ENCODE results near the gene SVEP1.
"Not testable (repeated sequence)": the region's sequence is repeated elsewhere in the genome, so short reads cannot be mapped to it uniquely, and the experiment has no call there.

The SVEP1 gene

DNA sequence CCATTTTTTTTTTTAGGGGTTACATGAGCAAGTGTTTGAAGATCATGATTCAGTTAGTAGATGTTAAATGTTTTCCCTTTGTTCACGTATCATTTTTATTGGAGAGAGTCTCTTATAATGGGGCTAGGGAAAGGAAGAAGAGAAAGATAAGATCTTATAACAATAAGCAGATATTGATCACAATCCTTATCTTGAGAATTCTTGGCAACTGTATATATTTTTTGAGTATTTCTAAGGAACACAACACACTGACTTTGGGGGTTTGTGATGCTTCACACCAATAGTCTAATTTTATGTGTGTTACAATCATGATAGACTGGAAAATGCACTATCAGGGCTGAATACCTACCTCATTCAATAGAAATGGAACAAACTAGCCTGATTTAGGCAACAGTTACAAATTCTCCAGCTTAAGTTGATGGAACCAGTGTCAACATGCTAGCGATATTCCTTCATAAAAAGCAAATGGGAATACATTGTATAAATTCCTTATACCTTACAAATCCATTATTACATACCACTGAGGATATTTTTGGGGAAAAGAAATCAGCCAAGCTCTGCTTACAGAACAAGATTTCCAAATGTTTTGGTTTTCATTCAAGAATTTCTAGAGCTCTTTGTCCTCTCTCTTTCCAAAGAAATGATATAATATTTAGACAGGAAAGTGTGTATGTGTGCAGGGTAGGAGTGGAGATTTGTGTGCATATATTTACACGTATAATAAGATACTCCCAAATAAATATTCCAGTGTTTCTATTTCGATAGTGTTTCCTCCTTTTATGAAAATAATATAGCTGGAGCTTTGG, 41.5 kb downstream of the SVEP1 start:
- no peaks in the 10 kb centered on the region for H3K27me3 ChIP-seq (ENCODE audit: control insufficient read depth in 3 of 3, insufficient read depth in 3 of 3, low read depth in 1 of 3, low read length in 3 of 3)
- no peak overlapping the region for H3K23ac ChIP-seq (ENCODE audit: low read depth, low read length, poor library complexity)
- no peak overlapping the region for H3K9ac ChIP-seq (ENCODE audit: low read depth, low read length, poor library complexity)
- H3K4ac ChIP-seq (ENCODE audit: low read length), result no peak overlapping the region
- no peak overlapping the region for H3K27ac ChIP-seq (replicated peaks; ENCODE audit: low read length)
- DNase-seq (ENCODE audit: low spot score), result no peak
- no peak overlapping the region for H3K18ac ChIP-seq (ENCODE audit: low read length)
- no peak overlapping the region for H2AK5ac ChIP-seq (ENCODE audit: low read depth, low read length)
- no CpG with 5 or more reads among the region's 4 CpGs for WGBS, 2 donors (ENCODE audit: extremely low coverage in 2 of 2, insufficient read length in 2 of 2, insufficient replicate concordance in 1 of 2)
- H3K4me2 ChIP-seq (ENCODE audit: insufficient read depth, low read length, poor library complexity, severe bottlenecking), result no peak overlapping the region
- no peak overlapping the region for H2AFZ ChIP-seq (ENCODE audit: low read length)
- no peak overlapping the region for H2BK12ac ChIP-seq (ENCODE audit: low read length)
- H4K91ac ChIP-seq (ENCODE audit: low read depth, low read length, poor library complexity), result no peak overlapping the region
- H2BK120ac ChIP-seq (ENCODE audit: low read depth, low read length), result no peak overlapping the region
- no peaks in the 10 kb centered on the region for H3K79me1 ChIP-seq (ENCODE audit: low read depth, low read length)
- H4K8ac ChIP-seq (ENCODE audit: low read depth, low read length), result no peak overlapping the region
- H3K4me1 ChIP-seq (ENCODE audit: control insufficient read depth in 2 of 2, insufficient read depth in 1 of 2, low read depth in 1 of 2, low read length in 2 of 2), result no peaks in the 10 kb centered on the region
- no peaks in the 10 kb centered on the region for H3K36me3 ChIP-seq (replicated peaks in 1 of 2; ENCODE audit: control insufficient read depth in 2 of 2, insufficient read depth in 2 of 2, low read length in 2 of 2)
- H2BK5ac ChIP-seq (ENCODE audit: low read length), result no peak overlapping the region
- no peak overlapping the region for H2BK15ac ChIP-seq (ENCODE audit: low read length)
- H3K4me3 ChIP-seq (ENCODE audit: low read length in 2 of 2), result no peak overlapping the region
- H3K14ac ChIP-seq (ENCODE audit: low read length), result no peak overlapping the region
- peaks cover 0 to 3% of the 10 kb centered on the region in 2 donors for H3K9me3 ChIP-seq (replicated peaks in 1 of 2; ENCODE audit: control insufficient read depth in 2 of 2, insufficient read depth in 1 of 2, low read depth in 1 of 2, low read length in 2 of 2)

DNA sequence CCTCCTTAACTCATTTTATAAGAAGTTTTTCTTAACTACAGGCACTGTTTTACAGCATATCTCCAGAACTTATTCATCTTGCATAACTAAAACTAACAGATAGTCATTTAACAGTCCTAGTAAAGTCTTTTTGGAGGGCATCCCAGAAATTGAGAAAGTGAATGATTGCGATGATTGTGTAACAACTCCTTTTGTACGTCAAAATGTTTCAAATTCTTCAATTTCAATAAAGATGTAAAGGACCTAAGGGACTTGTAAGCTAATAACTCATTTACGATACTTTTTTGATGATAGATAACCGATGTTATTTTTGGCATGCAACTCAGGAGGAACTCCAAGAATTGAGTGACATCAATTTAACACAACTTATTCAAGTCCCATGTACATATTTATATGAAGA, 42.7 kb downstream of the SVEP1 start:
- H2AK5ac ChIP-seq (ENCODE audit: low read depth, low read length), result no peak overlapping the region
- H3K4me2 ChIP-seq (ENCODE audit: insufficient read depth, low read length, poor library complexity, severe bottlenecking), result no peak overlapping the region
- no peak overlapping the region for H2BK15ac ChIP-seq (ENCODE audit: low read length)
- no CpG with 5 or more reads among the region's 4 CpGs for WGBS, 2 donors (ENCODE audit: extremely low coverage in 2 of 2, insufficient read length in 2 of 2, insufficient replicate concordance in 1 of 2)
- no peak overlapping the region for H3K23ac ChIP-seq (ENCODE audit: low read depth, low read length, poor library complexity)
- H3K4me1 ChIP-seq (ENCODE audit: control insufficient read depth in 2 of 2, insufficient read depth in 1 of 2, low read depth in 1 of 2, low read length in 2 of 2), result no peaks in the 10 kb centered on the region
- H2BK12ac ChIP-seq (ENCODE audit: low read length), result no peak overlapping the region
- no peak for DNase-seq (ENCODE audit: low spot score)
- no peak overlapping the region for H2BK5ac ChIP-seq (ENCODE audit: low read length)
- H3K27ac ChIP-seq (replicated peaks; ENCODE audit: low read length), result no peak overlapping the region
- H2AFZ ChIP-seq (ENCODE audit: low read length), result no peak overlapping the region
- H3K27me3 ChIP-seq (ENCODE audit: control insufficient read depth in 3 of 3, insufficient read depth in 3 of 3, low read depth in 1 of 3, low read length in 3 of 3), result no peaks in the 10 kb centered on the region
- no peak overlapping the region for H4K8ac ChIP-seq (ENCODE audit: low read depth, low read length)
- H3K14ac ChIP-seq (ENCODE audit: low read length), result no peak overlapping the region
- no peak overlapping the region for H4K91ac ChIP-seq (ENCODE audit: low read depth, low read length, poor library complexity)
- H3K9me3 ChIP-seq (replicated peaks in 1 of 2; ENCODE audit: control insufficient read depth in 2 of 2, insufficient read depth in 1 of 2, low read depth in 1 of 2, low read length in 2 of 2), result peaks cover 0 to 3% of the 10 kb centered on the region in 2 donors
- no peak overlapping the region for H3K18ac ChIP-seq (ENCODE audit: low read length)
- H2BK120ac ChIP-seq (ENCODE audit: low read depth, low read length), result no peak overlapping the region
- no peaks in the 10 kb centered on the region for H3K79me1 ChIP-seq (ENCODE audit: low read depth, low read length)
- no peaks in the 10 kb centered on the region for H3K36me3 ChIP-seq (replicated peaks in 1 of 2; ENCODE audit: control insufficient read depth in 2 of 2, insufficient read depth in 2 of 2, low read length in 2 of 2)
- H3K9ac ChIP-seq (ENCODE audit: low read depth, low read length, poor library complexity), result no peak overlapping the region
- H3K4me3 ChIP-seq (ENCODE audit: low read length in 2 of 2), result no peak overlapping the region
- no peak overlapping the region for H3K4ac ChIP-seq (ENCODE audit: low read length)

- H3K14ac ChIP-seq (ENCODE audit: low read length); H2BK12ac ChIP-seq (ENCODE audit: low read length); H3K79me1 ChIP-seq (ENCODE audit: low read depth, low read length); H3K4me3 ChIP-seq (ENCODE audit: low read length in 2 of 2); DNase-seq (ENCODE audit: low spot score); H4K91ac ChIP-seq (ENCODE audit: low read depth, low read length, poor library complexity); H3K9ac ChIP-seq (ENCODE audit: low read depth, low read length, poor library complexity); H3K4me1 ChIP-seq (ENCODE audit: control insufficient read depth in 2 of 2, insufficient read depth in 1 of 2, low read depth in 1 of 2, low read length in 2 of 2); H2AFZ ChIP-seq (ENCODE audit: low read length); H3K4me2 ChIP-seq (ENCODE audit: insufficient read depth, low read length, poor library complexity, severe bottlenecking); H3K4ac ChIP-seq (ENCODE audit: low read length); H2BK15ac ChIP-seq (ENCODE audit: low read length); H3K9me3 ChIP-seq (replicated peaks in 1 of 2; ENCODE audit: control insufficient read depth in 2 of 2, insufficient read depth in 1 of 2, low read depth in 1 of 2, low read length in 2 of 2); H2BK120ac ChIP-seq (ENCODE audit: low read depth, low read length); H4K8ac ChIP-seq (ENCODE audit: low read depth, low read length); H3K27me3 ChIP-seq (ENCODE audit: control insufficient read depth in 3 of 3, insufficient read depth in 3 of 3, low read depth in 1 of 3, low read length in 3 of 3); H3K36me3 ChIP-seq (replicated peaks in 1 of 2; ENCODE audit: control insufficient read depth in 2 of 2, insufficient read depth in 2 of 2, low read length in 2 of 2); H3K27ac ChIP-seq (replicated peaks; ENCODE audit: low read length); H3K23ac ChIP-seq (ENCODE audit: low read depth, low read length, poor library complexity); H2AK5ac ChIP-seq (ENCODE audit: low read depth, low read length); H3K18ac ChIP-seq (ENCODE audit: low read length); H2BK5ac ChIP-seq (ENCODE audit: low read length): not testable (repeated sequence)
- WGBS, 2 donors (ENCODE audit: extremely low coverage in 2 of 2, insufficient read length in 2 of 2, insufficient replicate concordance in 1 of 2), result no CpG with 5 or more reads among the region's 4 CpGs
Measured at GRCh38 chr9:110534162-110534561, 45.4 kb downstream of the SVEP1 start.

- H3K9me3 ChIP-seq (replicated peaks in 1 of 2; ENCODE audit: control insufficient read depth in 2 of 2, insufficient read depth in 1 of 2, low read depth in 1 of 2, low read length in 2 of 2), result peaks cover 0 to 3% of the 10 kb centered on the region in 2 donors
- H2BK5ac ChIP-seq (ENCODE audit: low read length), result no peak overlapping the region
- no peak overlapping the region for H3K18ac ChIP-seq (ENCODE audit: low read length)
- no peak overlapping the region for H2AK5ac ChIP-seq (ENCODE audit: low read depth, low read length)
- H3K4me1 ChIP-seq (ENCODE audit: control insufficient read depth in 2 of 2, insufficient read depth in 1 of 2, low read depth in 1 of 2, low read length in 2 of 2), result no peaks in the 10 kb centered on the region
- WGBS, 2 donors (ENCODE audit: extremely low coverage in 2 of 2, insufficient read length in 2 of 2, insufficient replicate concordance in 1 of 2), result no CpG with 5 or more reads among the region's 9 CpGs
- H3K9ac ChIP-seq (ENCODE audit: low read depth, low read length, poor library complexity), result no peak overlapping the region
- H2BK15ac ChIP-seq (ENCODE audit: low read length), result no peak overlapping the region
- no peak overlapping the region for H3K4me2 ChIP-seq (ENCODE audit: insufficient read depth, low read length, poor library complexity, severe bottlenecking)
- H3K14ac ChIP-seq (ENCODE audit: low read length), result no peak overlapping the region
- H3K4me3 ChIP-seq (ENCODE audit: low read length in 2 of 2), result no peak overlapping the region
- H4K91ac ChIP-seq (ENCODE audit: low read depth, low read length, poor library complexity), result no peak overlapping the region
- H3K4ac ChIP-seq (ENCODE audit: low read length), result no peak overlapping the region
- no peak overlapping the region for H3K27ac ChIP-seq (replicated peaks; ENCODE audit: low read length)
- no peak for DNase-seq (ENCODE audit: low spot score)
- no peak overlapping the region for H2AFZ ChIP-seq (ENCODE audit: low read length)
- H2BK120ac ChIP-seq (ENCODE audit: low read depth, low read length), result no peak overlapping the region
- no peak overlapping the region for H3K23ac ChIP-seq (ENCODE audit: low read depth, low read length, poor library complexity)
- no peak overlapping the region for H2BK12ac ChIP-seq (ENCODE audit: low read length)
- no peaks in the 10 kb centered on the region for H3K79me1 ChIP-seq (ENCODE audit: low read depth, low read length)
- H3K36me3 ChIP-seq (replicated peaks in 1 of 2; ENCODE audit: control insufficient read depth in 2 of 2, insufficient read depth in 2 of 2, low read length in 2 of 2), result no peaks in the 10 kb centered on the region
- H3K27me3 ChIP-seq (ENCODE audit: control insufficient read depth in 3 of 3, insufficient read depth in 3 of 3, low read depth in 1 of 3, low read length in 3 of 3), result no peaks in the 10 kb centered on the region
- no peak overlapping the region for H4K8ac ChIP-seq (ENCODE audit: low read depth, low read length)
Measured at GRCh38 chr9:110532908-110533665, 46.5 kb downstream of the SVEP1 start.
